ENCODE measurements around the gene BAZ2A. TPM values are rescaled to one million over a fixed set of nuclear protein-coding genes. Genes with fewer than 3 reads are reported as not detected.

The BAZ2A gene
- total and polyA plus RNA-seq, 10 donors = 8.8 to 238 (median 158) TPM

DNA sequence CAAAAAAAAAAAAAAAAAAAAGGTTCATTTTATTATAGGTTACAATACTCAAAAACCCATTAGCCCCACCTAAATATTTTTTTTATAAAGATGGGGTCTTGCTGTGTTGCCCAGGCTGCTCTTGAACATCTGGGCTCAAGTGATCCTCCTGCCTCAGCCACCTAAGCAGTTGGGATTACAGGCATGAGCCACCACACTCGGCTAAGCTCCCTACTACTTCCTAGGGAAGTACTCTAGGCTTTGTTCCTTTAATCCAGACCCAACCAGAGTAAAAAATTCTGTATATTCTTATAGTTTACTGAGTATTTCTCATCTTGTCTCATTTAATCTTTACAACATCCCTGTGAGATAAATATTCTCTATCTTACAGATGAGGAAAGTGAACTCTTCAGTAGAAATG is 57.8 kb downstream of the BAZ2A start:
- Histone ChIP-seq H3K4me1 (peaks cover 3 to 68% (median 27%) of the 10 kb centered on the region in 6 donors), H3K4me3 (no peak overlapping the region), H3K9me3 (no peaks in the 10 kb centered on the region), H3K27me3 (replicated peaks in 1 of 7) (no peaks in the 10 kb centered on the region), H3K36me3 (peaks cover 0 to 45% (median 2%) of the 10 kb centered on the region in 6 donors), H3K27ac (no peak overlapping the region)
- no peak for TF ChIP-seq POLR2A (IDR thresholded peaks at IDR 0.05)
- TF ChIP-seq POLR2AphosphoS5 (IDR thresholded peaks at IDR 0.05) = no peak
- TF ChIP-seq, protein P1, sequence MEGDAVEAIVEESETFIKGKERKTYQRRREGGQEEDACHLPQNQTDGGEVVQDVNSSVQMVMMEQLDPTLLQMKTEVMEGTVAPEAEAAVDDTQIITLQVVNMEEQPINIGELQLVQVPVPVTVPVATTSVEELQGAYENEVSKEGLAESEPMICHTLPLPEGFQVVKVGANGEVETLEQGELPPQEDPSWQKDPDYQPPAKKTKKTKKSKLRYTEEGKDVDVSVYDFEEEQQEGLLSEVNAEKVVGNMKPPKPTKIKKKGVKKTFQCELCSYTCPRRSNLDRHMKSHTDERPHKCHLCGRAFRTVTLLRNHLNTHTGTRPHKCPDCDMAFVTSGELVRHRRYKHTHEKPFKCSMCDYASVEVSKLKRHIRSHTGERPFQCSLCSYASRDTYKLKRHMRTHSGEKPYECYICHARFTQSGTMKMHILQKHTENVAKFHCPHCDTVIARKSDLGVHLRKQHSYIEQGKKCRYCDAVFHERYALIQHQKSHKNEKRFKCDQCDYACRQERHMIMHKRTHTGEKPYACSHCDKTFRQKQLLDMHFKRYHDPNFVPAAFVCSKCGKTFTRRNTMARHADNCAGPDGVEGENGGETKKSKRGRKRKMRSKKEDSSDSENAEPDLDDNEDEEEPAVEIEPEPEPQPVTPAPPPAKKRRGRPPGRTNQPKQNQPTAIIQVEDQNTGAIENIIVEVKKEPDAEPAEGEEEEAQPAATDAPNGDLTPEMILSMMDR (IDR thresholded peaks at IDR 0.05 in 8 of 11, conservative IDR thresholded peaks at IDR 0.05 in 3 of 11) = no peak
- intact Hi-C loops (cut with DNase I; ENCODE audit: low total_unique reads) = loop anchor here (2.0 kb wide), 1 partner anchor 59 kb away; no protein-coding TSS in a partner anchor
- 47 to 77% (median 56%) methylated on average over 1 of the region's 1 CpG for WGBS, 5 donors
- no peak for DNase-seq

DNA sequence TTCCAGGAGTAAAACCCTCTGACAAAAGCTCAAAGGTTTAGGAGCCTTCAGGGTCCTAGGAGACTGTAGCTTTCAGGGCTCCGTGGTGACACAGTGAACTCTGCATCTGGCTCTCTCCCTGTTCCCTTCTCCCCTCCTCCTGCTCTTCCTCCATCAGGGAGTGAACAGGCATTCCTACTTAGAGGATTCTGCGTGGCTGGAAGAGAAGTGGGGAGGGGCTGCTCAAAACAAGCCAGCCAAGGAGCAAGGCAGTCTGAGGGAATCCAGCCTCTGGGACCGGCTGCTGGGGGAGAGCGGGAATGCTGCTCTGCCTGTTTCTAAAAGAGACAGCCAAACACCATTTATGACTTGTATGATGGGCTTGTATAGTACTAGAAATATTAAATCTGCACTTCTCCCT is 59.0 kb downstream of the BAZ2A start:
- WGBS, 5 donors = 66 to 81% (median 76%) methylated on average over 4 of the region's 4 CpGs
- intact Hi-C loops (cut with DNase I; ENCODE audit: low total_unique reads) = no loop called here
- no peak for DNase-seq
- TF ChIP-seq, protein P1 (IDR thresholded peaks at IDR 0.05 in 8 of 11, conservative IDR thresholded peaks at IDR 0.05 in 3 of 11) = no peak
- TF ChIP-seq POLR2AphosphoS5 (IDR thresholded peaks at IDR 0.05) = no peak
- TF ChIP-seq POLR2A (IDR thresholded peaks at IDR 0.05) = no peak
- Histone ChIP-seq H3K4me1 (peaks cover 10 to 80% (median 38%) of the 10 kb centered on the region in 6 donors), H3K9me3 (no peaks in the 10 kb centered on the region), H3K4me3 (no peak overlapping the region), H3K27ac (peak overlapping the region in 6 of 8 donors; percentile 57 to 88 (median 72)), H3K27me3 (replicated peaks in 1 of 7) (no peaks in the 10 kb centered on the region), H3K36me3 (peaks cover 0 to 43% (median 2%) of the 10 kb centered on the region in 6 donors)

DNA sequence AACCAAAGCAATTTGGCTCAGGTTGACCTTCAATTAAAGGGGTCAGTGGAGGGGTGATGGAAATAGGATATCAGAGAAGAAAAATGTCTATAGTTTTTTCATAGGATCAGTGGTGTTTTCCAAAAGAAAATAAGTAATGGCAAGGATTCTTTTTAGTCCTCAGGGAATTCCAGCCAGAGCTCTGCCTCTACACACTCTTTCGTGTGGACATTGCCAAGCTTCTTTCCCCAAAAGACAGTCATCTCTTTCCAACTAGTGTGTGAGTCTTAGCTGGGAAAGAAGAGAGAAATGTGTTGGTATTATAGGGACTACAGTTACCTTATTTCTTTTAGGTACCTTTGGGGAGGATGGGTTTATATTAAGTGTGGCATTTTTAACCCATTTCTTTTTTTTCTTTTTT is 62.0 kb downstream of the BAZ2A start:
- TF ChIP-seq, protein P1 (IDR thresholded peaks at IDR 0.05 in 8 of 11, conservative IDR thresholded peaks at IDR 0.05 in 3 of 11) = no peak
- TF ChIP-seq POLR2AphosphoS5 (IDR thresholded peaks at IDR 0.05) = no peak
- no peak for TF ChIP-seq POLR2A (IDR thresholded peaks at IDR 0.05)
- Histone ChIP-seq H3K27ac (peak overlapping the region in 2 of 8 donors; percentile 81 to 83), H3K4me1 (peaks cover 16 to 83% (median 47%) of the 10 kb centered on the region in 6 donors), H3K9me3 (no peaks in the 10 kb centered on the region), H3K4me3 (no peak overlapping the region), H3K27me3 (replicated peaks in 1 of 7) (no peaks in the 10 kb centered on the region), H3K36me3 (peaks cover 0 to 40% (median 2%) of the 10 kb centered on the region in 6 donors)
- DNase-seq = no peak
- WGBS, 5 donors = 87 to 96% (median 93%) methylated on average over 1 of the region's 1 CpG
- intact Hi-C loops (cut with DNase I; ENCODE audit: low total_unique reads) = no loop called here

DNA sequence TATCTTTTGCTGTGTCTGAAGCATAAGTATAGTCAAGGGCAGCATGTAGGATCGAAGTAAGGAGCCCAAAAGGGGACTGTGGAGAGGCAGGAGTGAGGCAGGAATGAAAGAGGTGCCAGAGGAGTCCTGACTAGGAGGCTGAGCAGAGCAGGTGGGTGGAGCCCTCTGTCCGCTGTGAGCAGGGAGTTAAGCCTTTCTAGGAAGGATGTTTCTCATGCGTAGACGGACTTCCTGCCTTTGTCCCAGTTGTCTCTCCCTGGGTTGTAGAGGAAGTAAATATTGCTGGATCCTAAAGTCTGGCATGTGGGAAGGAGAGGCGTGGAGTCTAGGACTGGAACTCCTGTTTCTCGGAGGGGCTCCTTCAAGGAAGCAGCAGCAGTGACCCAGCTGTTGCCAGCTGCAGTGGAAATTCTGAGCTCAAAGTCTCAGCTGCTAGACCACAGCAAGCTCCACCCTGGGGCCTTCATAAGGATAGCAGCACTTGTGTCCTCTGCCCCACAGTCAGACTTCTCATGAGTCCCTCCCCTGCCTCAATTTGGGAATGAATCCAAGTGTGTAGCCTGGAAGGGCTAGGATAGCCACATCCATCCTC is 64.5 kb downstream of the BAZ2A start:
- H3K27me3 ChIP-seq (replicated peaks in 1 of 7) = no peaks in the 10 kb centered on the region
- intact Hi-C loops (cut with DNase I; ENCODE audit: low total_unique reads) = no loop called here
- peak overlapping the region; percentile 35 to 84 (median 79) for H3K27ac ChIP-seq
- peak; percentile 81 for DNase-seq
- WGBS, 5 donors = 1 to 11% (median 7%) methylated on average over 6 of the region's 6 CpGs
- H3K9me3 ChIP-seq = no peaks in the 10 kb centered on the region
- TF ChIP-seq POLR2AphosphoS5 (IDR thresholded peaks at IDR 0.05) (peak in 2 of 3 donors; percentile 75 to 84), POLR2A (IDR thresholded peaks at IDR 0.05) (peak in 1 of 3 donors; percentile 33)
- TF ChIP-seq, protein P1 (IDR thresholded peaks at IDR 0.05 in 8 of 11, conservative IDR thresholded peaks at IDR 0.05 in 3 of 11) = peak in 1 of 11 experiments; percentile 15
- H3K36me3 ChIP-seq = peaks cover 0 to 35% (median 2%) of the 10 kb centered on the region in 6 donors
- H3K4me3 ChIP-seq = peak overlapping the region in 2 of 8 donors; percentile 2 to 44
- peaks cover 16 to 61% (median 35%) of the 10 kb centered on the region in 6 donors for H3K4me1 ChIP-seq

Measured in spleen (tissue), 11 donors.